Activated naive CD4-positive, alpha-beta T cell treated with anti-CD3 and anti-CD28 coated beads for 36 hours (primary cell): Measurements from ENCODE around the gene ZNF236. TPM values are rescaled to one million over a fixed set of nuclear protein-coding genes. Genes with fewer than 3 reads are reported as not detected.
A peak's percentile ranks its signal among the peaks of the same experiment; 100 is the strongest.

Source experiments
- CTCF ChIA-PET: fragments of 350-600 bp; sonication (Branson Sonifier 250); formaldehyde crosslinking; loops from one replicate; lab custom pipeline; 2021; ENCODE audit warnings: antibody characterized with exemption; lab: Charles Lee
- DNase-seq: peaks from one replicate; pipeline ENCODE4 v3.0.0-alpha.2; 2020
- H3K27ac Mint-ChIP-seq: one replicate; pipeline ENCODE4 v1.8.0; 2021; ENCODE audit warnings: mild to moderate bottlenecking, mixed read lengths
- H3K27me3 Mint-ChIP-seq: one replicate; pipeline ENCODE4 v1.8.0; 2021; ENCODE audit warnings: low read depth, mixed read lengths
- H3K36me3 Mint-ChIP-seq: one replicate; pipeline ENCODE4 v1.8.0; 2021; ENCODE audit warnings: low read depth, mixed read lengths
- H3K4me1 Mint-ChIP-seq: one replicate; pipeline ENCODE4 v1.8.0; 2021; ENCODE audit warnings: low read depth, mixed read lengths
- H3K4me3 Mint-ChIP-seq: one replicate; pipeline ENCODE4 v1.8.0; 2021; ENCODE audit warnings: mild to moderate bottlenecking, moderate library complexity, mixed read lengths
- H3K9me3 Mint-ChIP-seq: one replicate; pipeline ENCODE4 v1.8.0; 2021; ENCODE audit warnings: mixed read lengths
- intact Hi-C: fragments of 100-400 bp; cut with micrococcal nuclease; formaldehyde crosslinking; loops from one replicate; pipeline ENCODE4 v1.15.1; 2023
- total RNA-seq, 2 experiments: library from RNA; stranded (reverse); gene quantifications; one replicate each; pipeline ENCODE4 v1.2.3, GENCODE V29; 2021

ZNF236 gene
- total RNA-seq, 2 experiments from 2014 or later, result 13.7 to 17.7 TPM

DNA sequence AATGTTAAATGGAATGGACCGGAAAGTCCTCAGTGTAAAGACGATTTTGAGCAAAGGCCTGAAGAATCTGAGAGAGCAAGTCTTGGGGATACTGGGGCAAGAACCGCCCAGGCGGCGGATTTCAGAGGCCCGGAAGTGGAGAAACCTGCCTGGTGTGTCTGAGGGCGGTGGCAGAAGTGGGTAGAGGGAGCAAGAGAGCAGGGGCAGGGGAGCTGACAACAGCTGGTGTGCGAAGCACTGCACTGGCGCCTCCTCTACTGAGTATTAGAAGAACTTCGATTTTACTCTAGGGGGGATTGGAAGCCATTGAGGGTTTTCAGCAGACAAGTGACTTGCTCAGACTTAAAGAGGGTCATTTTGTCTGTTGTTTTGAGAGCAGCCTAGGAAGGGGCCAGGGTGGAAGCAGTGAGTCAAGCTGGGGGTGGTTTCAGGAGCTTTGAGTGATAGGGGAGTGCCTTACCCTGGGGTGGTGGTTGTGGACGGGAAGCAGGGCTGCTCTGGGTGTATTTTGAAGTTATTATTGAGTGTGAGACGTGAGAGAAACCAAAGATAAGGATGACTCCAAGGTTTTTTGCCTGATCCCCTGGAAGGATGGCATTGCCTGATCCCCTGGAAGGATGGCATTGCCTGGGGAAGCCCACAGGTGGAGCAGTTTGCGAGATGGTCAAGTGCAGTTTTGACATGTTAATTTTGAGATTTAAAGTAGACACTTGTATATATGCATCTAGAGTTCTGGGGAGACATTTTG is 52.5 kb downstream of the ZNF236 start:
- intact Hi-C loops, result loop anchor here (1.0 kb wide), 2 partner anchors 73 to 108 kb away; no protein-coding TSS in a partner anchor
- DNase-seq, result peak; percentile 41
- Mint-ChIP-seq H3K27me3 (no peaks in the 10 kb centered on the region), H3K9me3 (no peaks in the 10 kb centered on the region), H3K4me3 (no peak overlapping the region), H3K4me1 (peaks cover 14% of the 10 kb centered on the region), H3K36me3 (peaks cover 22% of the 10 kb centered on the region), H3K27ac (peak overlapping the region; percentile 55)
- CTCF ChIA-PET, result interaction anchor here (0.8 to 1.2 kb wide), 3 partner anchors 56 to 126 kb away, joined by 3 to 7 read pairs (median 6); no protein-coding TSS in a partner anchor

DNA sequence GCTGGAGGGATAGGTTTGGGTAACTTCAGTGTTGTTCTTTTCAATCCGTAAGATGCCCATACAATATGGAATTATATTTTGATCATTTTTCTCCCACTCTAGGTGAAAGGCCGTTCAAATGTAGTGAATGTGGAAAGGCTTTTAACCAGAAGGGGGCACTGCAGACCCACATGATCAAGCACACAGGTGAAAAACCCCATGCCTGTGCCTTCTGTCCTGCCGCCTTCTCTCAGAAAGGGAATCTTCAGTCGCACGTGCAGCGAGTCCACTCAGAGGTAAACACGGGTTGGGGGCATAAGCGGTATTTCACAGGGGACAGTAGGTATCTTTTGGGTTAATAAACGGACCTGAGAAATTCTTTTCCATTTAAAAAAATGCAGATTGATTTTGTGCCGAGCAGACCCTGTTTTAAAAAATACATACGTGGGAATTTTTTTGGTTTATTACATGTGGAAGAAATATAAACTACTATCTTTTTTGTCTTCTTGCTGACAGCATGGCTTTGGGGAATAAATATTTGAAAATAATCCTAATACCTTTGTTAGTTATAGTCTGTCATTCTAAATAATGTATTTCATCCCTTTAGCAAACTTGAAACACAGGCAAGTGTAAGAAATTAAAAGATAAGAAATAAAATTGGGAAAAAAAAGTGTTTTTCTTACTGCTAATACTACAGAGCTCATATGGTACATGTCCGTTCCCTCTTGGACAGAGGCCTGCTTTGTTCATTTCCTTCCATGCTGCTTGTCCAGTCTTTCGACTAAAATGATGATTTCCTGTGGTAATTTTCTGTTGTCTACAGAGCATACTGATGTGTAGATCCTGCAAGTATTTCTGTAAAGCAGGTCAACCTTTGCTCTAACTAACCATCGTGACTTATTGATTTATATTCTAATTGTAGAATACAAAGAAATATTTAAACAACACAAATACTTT is 53.3 kb downstream of the ZNF236 start:
- peaks cover 14% of the 10 kb centered on the region for H3K4me1 Mint-ChIP-seq
- peaks cover 16% of the 10 kb centered on the region for H3K36me3 Mint-ChIP-seq
- no peak overlapping the region for H3K4me3 Mint-ChIP-seq
- no peaks in the 10 kb centered on the region for H3K9me3 Mint-ChIP-seq
- CTCF ChIA-PET, result interaction anchor here (0.7 to 1.7 kb wide), 5 partner anchors 15 to 74 kb away, joined by 3 to 7 read pairs (median 5); no protein-coding TSS in a partner anchor
- DNase-seq, result peak; percentile 65
- H3K27ac Mint-ChIP-seq, result no peak overlapping the region
- no peaks in the 10 kb centered on the region for H3K27me3 Mint-ChIP-seq
- intact Hi-C loops, result loop anchor here (1.0 kb wide), 2 partner anchors 73 to 108 kb away; no protein-coding TSS in a partner anchor

DNA sequence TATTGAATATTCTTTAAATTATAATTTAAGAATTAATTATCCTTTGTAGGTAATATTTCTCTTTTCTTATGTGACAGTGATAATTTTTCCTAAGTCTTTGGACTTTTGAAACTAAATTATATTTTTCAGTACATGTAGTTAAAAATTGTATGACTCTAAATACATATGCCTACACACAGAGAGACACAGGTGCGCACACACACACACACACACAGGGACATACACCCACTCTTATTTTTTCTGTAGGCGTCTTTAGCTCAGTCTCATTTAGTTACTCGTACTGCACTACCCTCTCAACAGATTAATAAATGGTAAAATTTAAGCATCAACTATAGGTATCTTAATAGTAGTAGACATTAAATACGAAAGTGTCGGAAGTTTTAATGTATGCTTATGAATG is 56.1 kb downstream of the ZNF236 start:
- Mint-ChIP-seq H3K9me3 (no peaks in the 10 kb centered on the region), H3K27me3 (no peaks in the 10 kb centered on the region), H3K27ac (no peak overlapping the region), H3K4me1 (peaks cover 14% of the 10 kb centered on the region), H3K36me3 (peaks cover 22% of the 10 kb centered on the region), H3K4me3 (no peak overlapping the region)
- intact Hi-C loops, result no loop called here
- no peak for DNase-seq
- CTCF ChIA-PET, result no interaction called here

DNA sequence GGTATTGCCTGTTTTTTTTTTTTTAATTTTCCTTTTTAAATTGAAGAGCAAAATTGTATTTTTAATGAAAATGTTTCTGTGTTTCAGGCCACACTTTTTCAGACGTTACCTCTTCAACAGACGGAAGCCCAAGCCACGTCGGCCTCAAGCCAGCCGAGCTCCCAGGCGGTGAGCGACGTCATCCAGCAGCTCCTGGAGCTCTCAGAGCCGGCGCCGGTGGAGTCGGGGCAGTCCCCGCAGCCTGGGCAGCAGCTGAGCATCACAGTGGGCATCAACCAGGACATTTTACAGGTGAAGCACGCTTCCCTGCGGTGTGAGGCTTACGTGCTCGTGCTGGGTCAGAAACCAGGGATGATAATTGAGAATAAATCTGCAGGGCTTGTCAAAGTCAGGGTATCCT is 57.7 kb downstream of the ZNF236 start:
- Mint-ChIP-seq H3K36me3 (peaks cover 25% of the 10 kb centered on the region), H3K4me1 (peaks cover 4% of the 10 kb centered on the region), H3K4me3 (no peak overlapping the region), H3K9me3 (no peaks in the 10 kb centered on the region), H3K27me3 (no peaks in the 10 kb centered on the region), H3K27ac (no peak overlapping the region)
- no peak for DNase-seq
- intact Hi-C loops, result no loop called here
- CTCF ChIA-PET, result no interaction called here

DNA sequence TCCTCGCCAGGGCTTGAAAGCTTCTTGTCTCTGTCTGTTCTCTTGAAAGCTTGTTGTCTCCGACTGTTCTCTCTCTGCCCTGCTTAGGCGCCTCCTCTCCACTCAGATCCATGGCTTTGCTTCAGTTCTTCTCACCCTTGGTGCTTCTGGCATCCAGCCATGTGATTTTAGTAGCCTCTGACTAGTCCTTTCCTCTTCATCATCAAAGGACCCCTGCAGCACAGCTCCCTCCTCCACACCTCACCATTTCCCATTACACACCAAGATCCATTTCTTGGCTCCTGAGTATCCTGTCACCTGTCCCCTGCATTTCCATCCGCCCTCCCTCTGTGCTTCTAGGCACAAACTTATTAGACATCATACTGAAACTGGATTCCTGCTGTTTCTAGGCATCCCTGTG is 59.4 kb downstream of the ZNF236 start:
- CTCF ChIA-PET, result interaction anchor here (0.7 kb wide), 2 partner anchors 9 to 81 kb away, joined by 3 read pairs; no protein-coding TSS in a partner anchor
- no peaks in the 10 kb centered on the region for H3K4me1 Mint-ChIP-seq
- DNase-seq, result no peak
- no peak overlapping the region for H3K27ac Mint-ChIP-seq
- no peaks in the 10 kb centered on the region for H3K9me3 Mint-ChIP-seq
- intact Hi-C loops, result no loop called here
- no peak overlapping the region for H3K4me3 Mint-ChIP-seq
- H3K27me3 Mint-ChIP-seq, result no peaks in the 10 kb centered on the region
- H3K36me3 Mint-ChIP-seq, result peaks cover 29% of the 10 kb centered on the region

DNA sequence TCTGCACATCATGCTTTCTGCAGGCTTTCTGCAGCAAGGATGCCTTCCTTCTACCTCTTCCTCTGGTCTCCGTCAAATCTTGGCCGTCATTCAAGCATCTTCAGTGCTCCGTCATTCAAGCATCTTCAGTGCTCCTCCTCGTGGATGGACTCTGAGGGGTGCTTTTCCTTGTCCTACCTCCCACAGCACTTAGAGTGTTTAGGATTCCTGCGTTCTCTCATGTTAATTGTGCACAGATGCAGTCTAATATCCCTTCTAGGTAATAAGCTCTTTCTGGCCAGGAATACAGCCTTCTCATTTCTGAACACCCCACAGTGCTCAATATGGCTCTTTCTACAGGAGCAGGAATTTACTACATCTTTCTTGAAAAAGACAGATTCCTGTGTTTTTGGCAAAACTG is 59.8 kb downstream of the ZNF236 start:
- Mint-ChIP-seq H3K4me1 (no peaks in the 10 kb centered on the region), H3K9me3 (no peaks in the 10 kb centered on the region), H3K27me3 (no peaks in the 10 kb centered on the region), H3K27ac (no peak overlapping the region), H3K4me3 (no peak overlapping the region), H3K36me3 (peaks cover 31% of the 10 kb centered on the region)
- CTCF ChIA-PET, result interaction anchor here (0.6 kb wide), 1 partner anchor 8 kb away, joined by 5 read pairs; no protein-coding TSS in a partner anchor
- intact Hi-C loops, result no loop called here
- no peak for DNase-seq

DNA sequence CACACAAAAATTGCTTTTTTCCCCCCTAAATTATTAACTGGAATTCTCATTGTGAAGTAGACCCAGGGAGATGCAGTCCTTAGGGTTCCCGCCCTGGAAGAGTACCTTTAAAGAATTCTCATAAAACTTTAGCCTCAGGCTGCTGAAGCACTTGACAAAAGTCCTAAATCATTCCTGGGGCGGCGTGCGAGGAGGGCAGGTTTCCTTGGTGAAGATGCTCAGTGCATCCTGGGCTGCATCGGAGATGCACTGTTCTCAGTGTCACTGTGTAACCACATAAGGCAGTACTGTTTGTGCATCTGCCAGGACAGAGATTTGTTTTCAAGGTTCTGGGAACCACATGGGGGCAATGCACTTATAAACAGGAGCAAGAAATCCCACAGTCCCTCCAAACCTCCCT is 62.6 kb downstream of the ZNF236 start:
- intact Hi-C loops, result no loop called here
- no peak for DNase-seq
- Mint-ChIP-seq H3K4me1 (no peaks in the 10 kb centered on the region), H3K36me3 (peaks cover 37% of the 10 kb centered on the region), H3K27ac (no peak overlapping the region), H3K9me3 (no peaks in the 10 kb centered on the region), H3K4me3 (no peak overlapping the region), H3K27me3 (no peaks in the 10 kb centered on the region)
- CTCF ChIA-PET, result interaction anchor here (0.9 kb wide), 1 partner anchor 16 kb away, joined by 3 read pairs; no protein-coding TSS in a partner anchor

DNA sequence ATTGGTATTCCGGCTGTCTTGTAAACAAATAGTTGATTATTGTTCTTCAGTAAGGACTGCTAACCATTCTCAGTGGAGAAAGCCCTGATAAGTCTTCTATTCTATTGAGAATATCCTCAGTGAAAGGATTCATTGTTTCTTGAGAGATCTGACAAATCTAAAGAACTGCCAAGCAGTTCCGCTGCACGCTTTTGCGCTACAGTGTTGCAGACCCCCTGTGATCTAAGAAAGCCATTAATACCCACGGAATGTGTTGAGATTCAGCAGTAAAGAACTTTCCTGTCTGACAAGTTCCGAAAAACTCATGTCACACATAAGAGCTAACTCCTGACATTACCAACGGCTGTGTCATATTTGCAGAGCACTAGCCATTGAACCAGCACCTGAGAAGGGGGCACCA is 63.8 kb downstream of the ZNF236 start:
- no peak for DNase-seq
- no peak overlapping the region for H3K4me3 Mint-ChIP-seq
- CTCF ChIA-PET, result interaction anchor here (1.5 kb wide), 1 partner anchor 83 kb away, joined by 8 read pairs; no protein-coding TSS in a partner anchor
- intact Hi-C loops, result no loop called here
- no peak overlapping the region for H3K27ac Mint-ChIP-seq
- no peaks in the 10 kb centered on the region for H3K27me3 Mint-ChIP-seq
- peaks cover 40% of the 10 kb centered on the region for H3K36me3 Mint-ChIP-seq
- no peaks in the 10 kb centered on the region for H3K4me1 Mint-ChIP-seq
- H3K9me3 Mint-ChIP-seq, result no peaks in the 10 kb centered on the region

DNA sequence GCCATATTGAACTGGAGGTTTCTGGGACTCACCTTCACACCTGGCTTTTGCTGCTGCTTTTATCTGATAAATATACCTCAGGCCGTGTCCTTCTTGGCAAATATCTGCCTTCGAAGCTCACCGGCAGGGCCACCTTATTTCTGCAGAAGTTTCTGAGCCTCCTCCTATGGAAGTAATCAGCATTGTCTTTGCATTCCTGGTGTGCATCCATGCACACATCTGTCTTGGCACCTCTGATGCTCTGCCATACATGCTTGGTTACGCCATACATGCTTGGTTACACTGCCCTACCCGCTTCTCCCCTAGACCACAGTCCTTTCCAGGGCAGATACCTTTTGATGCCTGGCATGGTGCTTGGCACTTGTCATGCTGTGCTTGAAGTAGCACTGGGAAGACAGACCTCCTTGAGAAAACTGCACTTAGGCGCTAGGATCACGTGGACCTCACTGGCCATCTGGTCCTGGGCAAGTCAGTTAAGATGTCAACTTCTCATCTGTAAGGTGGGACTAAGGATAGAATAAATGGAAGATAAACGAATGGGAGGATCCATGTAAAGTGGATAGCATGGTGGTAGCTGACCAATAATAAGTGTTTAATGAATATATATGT is 66.8 kb downstream of the ZNF236 start:
- Mint-ChIP-seq H3K27me3 (no peaks in the 10 kb centered on the region), H3K4me3 (no peak overlapping the region), H3K9me3 (no peaks in the 10 kb centered on the region), H3K36me3 (peaks cover 30% of the 10 kb centered on the region), H3K27ac (no peak overlapping the region), H3K4me1 (no peaks in the 10 kb centered on the region)
- DNase-seq, result no peak
- CTCF ChIA-PET, result no interaction called here
- intact Hi-C loops, result no loop called here

DNA sequence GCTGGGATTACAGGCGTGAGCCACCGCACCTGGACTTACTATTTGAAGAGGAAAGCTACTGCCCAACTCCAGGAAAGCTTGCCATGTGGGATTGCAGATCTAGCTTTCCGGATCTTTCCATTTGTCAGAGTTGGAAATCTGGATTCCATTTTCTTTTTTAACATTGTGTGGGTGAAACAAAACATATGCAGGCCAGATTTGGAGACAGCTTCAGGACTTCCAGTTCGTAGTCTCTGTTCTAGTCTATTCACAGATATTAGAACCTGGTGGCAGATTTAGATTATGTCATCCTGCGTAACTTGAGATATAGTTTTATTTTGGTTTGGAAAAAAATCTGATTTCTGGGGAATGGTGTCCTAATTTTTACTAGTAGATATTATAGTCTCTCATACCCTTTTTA is 70.5 kb downstream of the ZNF236 start:
- Mint-ChIP-seq H3K4me1 (no peaks in the 10 kb centered on the region), H3K36me3 (peaks cover 30% of the 10 kb centered on the region), H3K27ac (no peak overlapping the region), H3K9me3 (no peaks in the 10 kb centered on the region), H3K27me3 (no peaks in the 10 kb centered on the region), H3K4me3 (no peak overlapping the region)
- CTCF ChIA-PET, result interaction anchor here (0.9 kb wide), 1 partner anchor 91 kb away, joined by 3 read pairs; no protein-coding TSS in a partner anchor
- DNase-seq, result no peak
- intact Hi-C loops, result no loop called here

DNA sequence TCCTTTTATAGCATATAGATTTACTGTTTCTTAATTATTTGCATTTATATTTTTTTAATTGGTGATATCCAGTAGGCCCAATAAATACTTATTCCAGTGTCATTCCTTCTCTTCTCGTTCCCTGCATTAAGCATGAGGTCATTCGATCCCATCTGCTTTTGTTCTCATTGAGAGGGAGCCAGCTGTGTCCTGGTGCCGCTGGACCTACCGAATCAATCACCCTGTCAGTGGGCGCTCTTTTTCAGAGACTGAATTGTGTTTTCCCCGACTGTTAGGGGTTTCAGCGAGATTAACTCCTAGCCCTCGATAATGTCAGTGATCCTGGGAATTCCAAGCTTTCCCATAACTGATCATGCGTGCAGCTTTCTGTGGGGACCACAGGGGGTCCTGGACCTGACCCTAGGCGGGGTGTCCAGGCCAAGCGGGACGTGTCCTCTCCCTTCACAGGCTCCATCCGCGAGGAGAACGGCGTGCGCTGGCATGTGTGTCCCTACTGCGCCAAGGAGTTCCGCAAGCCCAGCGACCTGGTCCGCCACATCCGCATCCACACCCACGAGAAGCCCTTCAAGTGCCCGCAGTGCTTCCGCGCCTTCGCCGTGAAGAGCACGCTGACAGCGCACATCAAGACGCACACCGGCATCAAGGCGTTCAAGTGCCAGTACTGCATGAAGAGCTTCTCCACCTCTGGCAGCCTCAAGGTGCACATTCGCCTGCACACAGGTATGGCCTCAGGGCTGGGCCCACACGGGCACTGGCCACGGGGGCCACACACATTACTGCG is 72.4 kb downstream of the ZNF236 start:
- no peak overlapping the region for H3K27ac Mint-ChIP-seq
- H3K4me1 Mint-ChIP-seq, result no peaks in the 10 kb centered on the region
- no peak overlapping the region for H3K4me3 Mint-ChIP-seq
- intact Hi-C loops, result no loop called here
- H3K27me3 Mint-ChIP-seq, result no peaks in the 10 kb centered on the region
- no peak for DNase-seq
- CTCF ChIA-PET, result interaction anchor here (0.6 kb wide), 1 partner anchor 92 kb away, joined by 3 read pairs; no protein-coding TSS in a partner anchor
- H3K36me3 Mint-ChIP-seq, result peaks cover 37% of the 10 kb centered on the region
- no peaks in the 10 kb centered on the region for H3K9me3 Mint-ChIP-seq
